GM23338 (cell line): ENCODE measurements around the gene KCNAB2.

Source experiments
- CREB1 ChIP-seq: fragments of 250-450 bp; sonication (Bioruptor Pico); IDR thresholded peaks from 2 replicates; pipeline ENCODE4 v1.5.0; 2020; ENCODE audit warnings: low read depth, mild to moderate bottlenecking, moderate library complexity
- EZH2 ChIP-seq: fragments of 200-600 bp; sonication (generic); IDR thresholded peaks from one replicate; pipeline ENCODE4 v1.8.0; 2017; ENCODE audit warnings: antibody characterized with exemption, mild to moderate bottlenecking, low read depth; ENCODE audit not compliant: unreplicated experiment
- EZH2phosphoT487 ChIP-seq: fragments of 200-600 bp; sonication (generic); IDR thresholded peaks from one replicate; pipeline ENCODE4 v1.8.1; 2018; ENCODE audit warnings: antibody characterized with exemption; ENCODE audit not compliant: unreplicated experiment
- NANOG ChIP-seq: IDR thresholded peaks from 2 replicates; pipeline ENCODE4 v1.6.1; 2016; ENCODE audit warnings: antibody characterized with exemption, borderline replicate concordance
- POLR2AphosphoS5 ChIP-seq: IDR thresholded peaks from 2 replicates; pipeline ENCODE4 v1.6.1; 2016; ENCODE audit warnings: antibody characterized with exemption, low read depth
- STAT1 ChIP-seq: IDR thresholded peaks from one replicate; pipeline ENCODE4 v1.6.1; 2016; ENCODE audit warnings: antibody characterized with exemption; ENCODE audit not compliant: unreplicated experiment
- ZNF331 ChIP-seq: fragments of 250-450 bp; sonication (Bioruptor Pico); IDR thresholded peaks from 2 replicates; pipeline ENCODE4 v1.5.0; 2020; ENCODE audit warnings: low read depth, mild to moderate bottlenecking, moderate library complexity
- TF ChIP-seq, protein P1 (sequence below): IDR thresholded peaks from 2 replicates; pipeline ENCODE4 v1.6.1; 2016; ENCODE audit warnings: antibody characterized with exemption
- TF ChIP-seq, protein P2 (sequence below): IDR thresholded peaks from one replicate; pipeline ENCODE4 v1.6.1; 2018; ENCODE audit warnings: antibody characterized with exemption; ENCODE audit not compliant: unreplicated experiment
- TF ChIP-seq, protein P3 (sequence below), 2 experiments: fragments of 200-600 bp in 1 of 2; sonication (generic) in 1 of 2; conservative IDR thresholded peaks; 2 replicates each; pipeline versions ENCODE4 v1.5.1 to v1.6.1; 2016 to 2017; ENCODE audit warnings: antibody characterized with exemption in 2 of 2, low read depth in 2 of 2, mild to moderate bottlenecking in 2 of 2, moderate library complexity in 1 of 2

DNA sequence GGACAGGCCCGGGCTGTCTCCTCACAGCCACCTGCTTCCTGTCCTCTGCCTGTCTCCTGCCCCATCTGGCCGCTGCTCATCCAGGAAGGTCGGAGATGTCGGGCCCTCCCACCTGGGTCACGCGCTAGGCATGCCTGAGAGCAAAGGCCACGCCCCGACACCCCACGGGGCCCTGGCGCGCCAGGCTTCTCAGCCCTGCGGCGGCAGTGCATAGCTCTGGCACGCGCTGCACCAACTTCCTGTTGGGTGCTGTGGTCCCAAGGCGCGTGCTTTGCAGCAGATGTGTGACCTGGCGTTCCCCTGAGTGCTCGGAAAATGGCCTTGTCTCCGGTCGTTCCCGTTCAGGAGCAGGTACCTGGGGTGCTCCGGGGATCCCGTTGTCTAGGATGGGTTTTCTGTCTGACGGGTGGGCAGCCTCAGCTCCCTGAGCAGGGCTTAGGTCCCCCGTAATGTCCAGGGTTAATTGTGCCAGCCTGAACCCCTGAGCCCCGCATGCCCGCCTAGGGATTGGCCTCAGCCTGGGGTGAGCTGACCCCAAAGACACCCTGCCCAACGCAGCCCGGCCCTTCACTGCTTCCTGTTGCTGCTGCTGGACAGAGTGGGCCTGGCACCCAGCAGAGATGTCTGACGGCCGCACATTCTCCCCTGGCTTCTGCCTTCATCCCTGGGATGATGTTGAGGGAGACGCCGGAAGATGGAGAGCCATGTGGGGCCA is 19.4 kb upstream of the KCNAB2 start:
- TF ChIP-seq, protein P1, sequence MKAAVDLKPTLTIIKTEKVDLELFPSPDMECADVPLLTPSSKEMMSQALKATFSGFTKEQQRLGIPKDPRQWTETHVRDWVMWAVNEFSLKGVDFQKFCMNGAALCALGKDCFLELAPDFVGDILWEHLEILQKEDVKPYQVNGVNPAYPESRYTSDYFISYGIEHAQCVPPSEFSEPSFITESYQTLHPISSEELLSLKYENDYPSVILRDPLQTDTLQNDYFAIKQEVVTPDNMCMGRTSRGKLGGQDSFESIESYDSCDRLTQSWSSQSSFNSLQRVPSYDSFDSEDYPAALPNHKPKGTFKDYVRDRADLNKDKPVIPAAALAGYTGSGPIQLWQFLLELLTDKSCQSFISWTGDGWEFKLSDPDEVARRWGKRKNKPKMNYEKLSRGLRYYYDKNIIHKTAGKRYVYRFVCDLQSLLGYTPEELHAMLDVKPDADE: no peak
- TF ChIP-seq ZNF331 (CRISPR knock-in tag) (no peak), POLR2AphosphoS5 (peak; percentile 43), EZH2phosphoT487 (no peak), EZH2 (no peak), CREB1 (CRISPR knock-in tag) (no peak), NANOG (no peak), STAT1 (no peak)
- TF ChIP-seq, protein P2, sequence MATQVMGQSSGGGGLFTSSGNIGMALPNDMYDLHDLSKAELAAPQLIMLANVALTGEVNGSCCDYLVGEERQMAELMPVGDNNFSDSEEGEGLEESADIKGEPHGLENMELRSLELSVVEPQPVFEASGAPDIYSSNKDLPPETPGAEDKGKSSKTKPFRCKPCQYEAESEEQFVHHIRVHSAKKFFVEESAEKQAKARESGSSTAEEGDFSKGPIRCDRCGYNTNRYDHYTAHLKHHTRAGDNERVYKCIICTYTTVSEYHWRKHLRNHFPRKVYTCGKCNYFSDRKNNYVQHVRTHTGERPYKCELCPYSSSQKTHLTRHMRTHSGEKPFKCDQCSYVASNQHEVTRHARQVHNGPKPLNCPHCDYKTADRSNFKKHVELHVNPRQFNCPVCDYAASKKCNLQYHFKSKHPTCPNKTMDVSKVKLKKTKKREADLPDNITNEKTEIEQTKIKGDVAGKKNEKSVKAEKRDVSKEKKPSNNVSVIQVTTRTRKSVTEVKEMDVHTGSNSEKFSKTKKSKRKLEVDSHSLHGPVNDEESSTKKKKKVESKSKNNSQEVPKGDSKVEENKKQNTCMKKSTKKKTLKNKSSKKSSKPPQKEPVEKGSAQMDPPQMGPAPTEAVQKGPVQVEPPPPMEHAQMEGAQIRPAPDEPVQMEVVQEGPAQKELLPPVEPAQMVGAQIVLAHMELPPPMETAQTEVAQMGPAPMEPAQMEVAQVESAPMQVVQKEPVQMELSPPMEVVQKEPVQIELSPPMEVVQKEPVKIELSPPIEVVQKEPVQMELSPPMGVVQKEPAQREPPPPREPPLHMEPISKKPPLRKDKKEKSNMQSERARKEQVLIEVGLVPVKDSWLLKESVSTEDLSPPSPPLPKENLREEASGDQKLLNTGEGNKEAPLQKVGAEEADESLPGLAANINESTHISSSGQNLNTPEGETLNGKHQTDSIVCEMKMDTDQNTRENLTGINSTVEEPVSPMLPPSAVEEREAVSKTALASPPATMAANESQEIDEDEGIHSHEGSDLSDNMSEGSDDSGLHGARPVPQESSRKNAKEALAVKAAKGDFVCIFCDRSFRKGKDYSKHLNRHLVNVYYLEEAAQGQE: no peak
- TF ChIP-seq, protein P3, sequence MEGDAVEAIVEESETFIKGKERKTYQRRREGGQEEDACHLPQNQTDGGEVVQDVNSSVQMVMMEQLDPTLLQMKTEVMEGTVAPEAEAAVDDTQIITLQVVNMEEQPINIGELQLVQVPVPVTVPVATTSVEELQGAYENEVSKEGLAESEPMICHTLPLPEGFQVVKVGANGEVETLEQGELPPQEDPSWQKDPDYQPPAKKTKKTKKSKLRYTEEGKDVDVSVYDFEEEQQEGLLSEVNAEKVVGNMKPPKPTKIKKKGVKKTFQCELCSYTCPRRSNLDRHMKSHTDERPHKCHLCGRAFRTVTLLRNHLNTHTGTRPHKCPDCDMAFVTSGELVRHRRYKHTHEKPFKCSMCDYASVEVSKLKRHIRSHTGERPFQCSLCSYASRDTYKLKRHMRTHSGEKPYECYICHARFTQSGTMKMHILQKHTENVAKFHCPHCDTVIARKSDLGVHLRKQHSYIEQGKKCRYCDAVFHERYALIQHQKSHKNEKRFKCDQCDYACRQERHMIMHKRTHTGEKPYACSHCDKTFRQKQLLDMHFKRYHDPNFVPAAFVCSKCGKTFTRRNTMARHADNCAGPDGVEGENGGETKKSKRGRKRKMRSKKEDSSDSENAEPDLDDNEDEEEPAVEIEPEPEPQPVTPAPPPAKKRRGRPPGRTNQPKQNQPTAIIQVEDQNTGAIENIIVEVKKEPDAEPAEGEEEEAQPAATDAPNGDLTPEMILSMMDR (conservative IDR thresholded peaks at IDR 0.05; ENCODE audit: low read depth in 2 of 2): no peak
